KBM-7 (cell line): ENCODE data around the gene AADACL4.

Experiments used
- DNase-seq: peaks from one replicate; pipeline ENCODE4 v3.0.0-alpha.2; 2015
- in situ Hi-C: fragments of 300-500 bp; cut with MboI; formaldehyde crosslinking; loops from 2 replicates; pipeline ENCODE4 v1.14.3; 2020; ENCODE audit warnings: low sequenced_read_pairs, low pct_unique_long_range_greater_than_20kb, mixed read lengths

Gene AADACL4

DNA sequence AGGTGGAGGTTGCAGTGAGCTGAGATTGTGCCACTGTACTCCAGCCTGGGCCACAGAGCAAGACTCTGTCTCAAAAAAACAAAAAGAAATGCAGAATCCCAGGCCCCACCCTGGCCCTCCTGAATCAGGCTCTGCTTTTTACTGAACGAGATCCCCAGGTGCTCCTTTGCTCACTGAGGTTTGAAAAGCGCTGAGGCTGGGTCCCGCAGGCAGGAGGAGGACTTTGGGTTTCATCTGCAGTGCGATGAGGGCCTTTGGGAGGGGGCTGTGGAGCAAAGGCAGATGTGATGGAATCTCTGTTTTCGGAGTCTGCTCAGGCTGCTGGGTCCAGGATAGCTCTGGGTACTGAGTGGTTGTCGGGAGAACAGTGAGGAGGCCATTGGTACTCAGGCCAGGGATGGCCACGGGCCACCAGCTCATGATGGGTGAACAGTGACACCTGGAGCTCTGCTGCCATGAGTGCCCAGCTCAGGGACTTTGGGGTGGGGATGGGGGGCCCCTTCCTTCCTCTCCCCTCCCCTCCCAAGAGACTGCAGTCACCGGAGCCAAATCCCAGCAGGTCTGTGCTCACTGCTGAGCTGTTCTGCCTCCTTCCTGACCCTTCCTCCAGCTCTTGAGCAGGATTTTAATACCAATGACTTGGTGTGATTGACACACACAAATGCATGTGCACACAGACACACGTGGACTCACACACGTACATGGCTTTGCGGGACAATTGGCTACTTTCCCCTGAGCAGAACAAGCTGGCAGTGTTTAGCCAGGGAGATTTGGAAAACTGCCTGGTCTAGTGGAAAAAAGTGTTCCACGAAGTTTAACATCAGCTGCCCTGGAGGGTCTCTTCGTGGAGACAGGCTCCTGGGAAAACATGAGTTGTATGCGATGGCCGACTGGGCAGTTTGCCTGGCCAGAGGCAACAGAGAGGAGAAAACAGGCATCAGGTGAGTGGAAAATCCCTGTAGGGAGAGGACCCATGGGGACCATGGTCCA lies 22.2 kb upstream of the AADACL4 start:
- DNase-seq = no peak
- in situ Hi-C loops = loop anchor here (25.0 kb wide), 1 partner anchor 309 kb away; no protein-coding TSS in a partner anchor

DNA sequence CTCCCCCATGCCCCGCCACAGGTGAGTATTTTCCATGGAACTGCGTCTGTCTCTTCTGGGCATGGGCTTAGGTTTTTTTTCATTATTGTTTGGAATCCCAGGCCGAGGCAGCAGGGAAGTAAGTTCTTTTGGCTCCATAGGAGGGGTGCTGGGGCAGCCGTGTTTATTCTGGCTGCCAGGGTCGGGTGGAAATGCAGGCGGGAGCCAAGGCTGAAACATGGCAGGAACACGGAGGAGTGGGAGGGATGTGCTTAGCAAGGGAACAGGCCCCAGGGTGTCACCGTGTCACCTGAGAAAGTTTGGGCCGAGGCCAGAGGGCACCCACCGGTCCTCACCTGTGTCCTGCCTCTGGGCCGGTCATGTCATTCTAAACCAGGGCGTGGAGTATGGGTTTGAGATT lies 21.4 kb upstream of the AADACL4 start:
- in situ Hi-C loops = loop anchor here (25.0 kb wide), 1 partner anchor 310 kb away; no protein-coding TSS in a partner anchor
- no peak for DNase-seq

DNA sequence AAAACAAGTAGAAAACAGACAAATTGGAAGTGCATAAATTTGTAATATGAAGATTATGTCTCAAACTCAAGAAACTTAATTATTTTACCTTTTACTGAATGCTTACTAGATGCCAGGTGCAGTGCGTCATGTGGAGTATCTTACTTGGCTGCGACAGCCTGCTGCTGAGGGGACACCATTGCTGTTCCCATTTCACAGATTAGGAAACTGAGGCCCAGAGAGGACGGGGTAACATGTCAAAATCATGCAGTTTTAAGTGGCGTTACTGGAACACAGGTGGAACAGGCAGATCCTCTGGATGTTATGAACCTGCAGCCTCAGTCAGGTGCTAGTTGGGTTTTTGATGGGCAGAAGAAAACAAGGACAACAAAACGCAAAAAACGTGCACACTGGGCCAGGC lies 18.6 kb upstream of the AADACL4 start:
- in situ Hi-C loops = no loop called here
- no peak for DNase-seq

DNA sequence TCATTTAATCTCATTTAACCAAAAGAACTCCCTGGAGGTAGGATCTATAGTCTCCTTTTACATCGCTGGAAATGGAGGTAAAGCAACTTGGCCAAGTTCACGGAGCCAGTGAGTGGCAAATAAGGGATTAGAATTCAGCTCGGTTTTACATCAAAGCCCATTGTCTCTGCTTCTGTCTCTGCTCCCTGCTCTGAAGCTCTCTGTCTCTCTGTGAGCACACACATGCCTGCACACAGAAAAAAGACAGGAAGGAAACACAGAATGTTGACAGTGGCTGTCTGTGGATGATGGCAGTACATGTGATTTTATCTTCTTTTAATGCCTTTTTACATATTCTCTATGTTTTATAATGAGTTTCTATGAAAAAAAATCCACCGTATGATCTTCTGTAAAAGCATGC lies 17.0 kb upstream of the AADACL4 start:
- in situ Hi-C loops = no loop called here

DNA sequence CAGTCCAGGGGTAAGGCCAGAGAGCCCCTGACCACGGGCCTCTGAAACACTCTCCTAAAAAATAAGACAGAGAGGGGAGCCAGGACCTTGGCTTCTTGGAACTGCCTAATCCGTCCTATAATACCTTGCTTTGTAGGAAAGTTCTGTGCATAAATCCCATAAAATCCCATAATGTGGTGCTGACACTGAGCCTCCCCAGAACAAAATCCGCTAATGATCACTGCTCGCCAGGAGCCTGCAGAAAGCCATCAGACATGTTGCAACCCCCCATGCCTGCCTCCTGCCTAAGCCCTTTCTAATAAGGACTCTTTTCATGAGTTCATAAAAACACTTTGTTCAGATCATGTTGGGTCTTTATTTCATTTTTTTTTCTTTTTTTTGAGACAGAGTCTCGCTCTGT lies 16.6 kb upstream of the AADACL4 start:
- no peak for DNase-seq
- in situ Hi-C loops = no loop called here

More for the DNA sequence above, 17.0 kb upstream of the AADACL4 start:
- DNase-seq = no peak

DNA sequence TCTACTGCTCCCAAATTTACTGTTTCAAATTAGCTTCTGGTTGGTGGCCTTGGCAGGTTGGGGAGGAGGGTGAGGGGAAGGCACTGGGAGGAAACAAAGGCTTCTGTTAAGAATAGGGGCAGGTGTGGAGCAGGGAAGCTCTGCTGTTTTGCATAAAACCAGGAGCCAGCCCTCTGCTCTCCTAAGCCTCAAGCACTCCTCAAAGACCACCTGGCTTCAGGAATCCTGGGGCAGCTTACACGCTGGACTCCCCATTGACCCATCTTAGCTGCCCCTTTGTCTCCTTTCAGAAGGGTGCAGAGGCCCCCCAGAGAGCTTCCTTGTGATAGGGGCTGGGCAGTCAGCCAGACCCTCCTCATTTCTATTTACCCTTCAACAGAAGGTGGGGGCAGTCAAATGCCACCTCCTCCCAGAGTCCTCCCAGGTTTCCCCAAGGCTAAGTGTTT lies 14.4 kb upstream of the AADACL4 start:
- in situ Hi-C loops = no loop called here
- DNase-seq = no peak

DNA sequence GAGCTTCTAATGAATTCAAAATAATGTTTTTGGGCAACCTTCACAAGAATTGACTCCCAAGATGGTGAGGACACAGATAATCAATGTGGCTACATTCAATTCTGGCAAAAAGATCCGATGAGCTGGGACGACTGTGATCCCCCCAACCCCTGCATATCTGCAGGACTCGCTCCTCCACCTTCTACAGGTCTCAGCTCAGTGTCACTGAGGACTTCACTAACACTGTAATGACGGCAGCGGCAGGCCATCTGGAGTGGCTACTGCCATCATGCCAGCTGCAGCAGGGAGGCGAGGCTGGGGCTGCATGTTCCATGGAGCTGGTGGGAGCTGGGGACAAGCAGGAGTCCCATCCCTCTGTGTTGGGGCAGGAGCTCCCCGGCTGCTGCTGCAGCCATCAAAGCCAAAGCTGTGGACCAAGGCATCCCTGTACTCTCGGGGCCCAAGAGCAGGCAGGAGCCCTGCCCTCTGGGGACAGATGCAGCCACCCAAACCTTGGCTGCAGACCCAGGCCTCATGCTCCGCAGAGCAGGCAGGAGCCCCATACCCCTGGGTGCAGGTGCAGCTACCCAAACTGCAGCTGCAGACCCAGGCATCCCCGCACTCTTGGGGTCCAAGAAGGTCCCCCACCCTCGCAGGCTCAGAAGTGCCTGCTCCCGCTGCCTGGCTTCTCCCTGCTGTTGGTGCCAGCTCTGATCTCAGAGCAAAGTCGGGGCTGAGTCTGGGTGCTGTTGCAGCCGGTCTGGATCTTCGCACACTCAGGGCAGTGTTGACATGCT lies 13.7 kb upstream of the AADACL4 start:
- DNase-seq = no peak

DNA sequence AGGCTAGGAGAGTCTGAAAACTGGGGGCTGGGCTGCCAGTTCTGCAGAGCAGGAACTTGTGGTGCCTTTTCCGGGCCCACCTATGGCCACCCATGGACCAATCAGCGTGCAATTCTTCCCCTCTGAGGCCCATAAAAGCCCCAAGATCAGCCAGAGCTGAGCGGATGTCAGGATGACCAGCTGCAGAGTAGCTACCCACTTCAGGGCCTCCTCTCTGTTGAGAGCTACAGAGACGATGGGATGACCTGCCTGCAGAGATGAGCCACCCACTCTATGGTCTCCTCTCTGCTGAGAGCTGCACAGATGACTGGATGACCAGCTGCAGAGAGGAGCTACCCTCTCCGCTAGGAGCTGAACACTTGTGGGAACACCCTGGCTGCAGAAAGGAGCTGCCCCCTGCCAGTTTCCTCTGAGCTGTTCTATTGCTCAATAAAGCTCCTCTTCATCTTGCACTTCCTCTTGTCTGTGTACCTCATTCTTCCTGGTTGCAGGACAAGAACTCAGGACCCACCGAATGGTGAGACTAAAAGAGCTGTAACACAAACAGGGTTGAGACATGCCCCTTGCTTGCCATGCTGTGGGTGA lies 12.8 kb upstream of the AADACL4 start:
- DNase-seq = peak; percentile 27
- in situ Hi-C loops = no loop called here

More for the DNA sequence above, 13.7 kb upstream of the AADACL4 start:
- in situ Hi-C loops = no loop called here

DNA sequence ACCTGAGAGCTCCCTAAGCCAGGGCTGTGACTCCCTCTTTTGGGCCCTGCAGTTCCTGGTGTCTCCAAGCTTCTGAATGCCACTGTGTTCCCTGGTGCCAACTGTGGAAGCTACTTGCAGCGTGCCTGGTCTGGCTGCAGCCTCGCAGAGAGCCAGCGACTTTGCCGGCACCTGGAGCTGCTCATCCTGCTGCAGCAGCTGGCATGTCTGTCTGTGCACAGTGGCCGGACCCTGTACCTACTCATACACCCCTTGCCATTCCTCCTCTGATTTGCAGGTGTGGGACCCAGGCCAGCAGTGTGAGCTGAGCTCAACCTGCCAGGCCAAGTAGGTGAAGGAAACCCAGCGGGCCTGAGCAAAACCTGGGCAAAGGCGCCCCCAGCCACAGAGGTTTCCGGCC lies 12.3 kb upstream of the AADACL4 start:
- no peak for DNase-seq
- in situ Hi-C loops = no loop called here

DNA sequence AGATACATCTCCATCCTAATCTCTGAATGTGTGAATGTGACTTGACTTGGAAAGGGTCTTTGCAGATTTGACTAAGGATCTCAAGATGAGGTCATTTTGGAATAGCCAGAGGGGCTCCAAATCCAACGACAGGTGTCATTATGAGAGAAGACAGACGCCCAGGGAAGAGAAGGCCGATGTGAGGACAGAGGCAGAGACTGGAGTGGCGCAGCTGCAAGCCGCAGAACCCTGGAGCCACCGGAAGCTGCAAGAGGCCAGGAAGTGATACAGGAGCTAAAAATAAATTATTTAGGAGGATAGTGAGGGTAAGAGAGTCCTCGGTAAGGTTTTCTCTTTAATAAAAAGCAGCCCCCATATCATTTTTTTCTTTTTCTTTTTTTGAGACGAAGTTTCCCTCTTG lies 9.7 kb upstream of the AADACL4 start:
- in situ Hi-C loops = no loop called here
- DNase-seq = peak; percentile 38

DNA sequence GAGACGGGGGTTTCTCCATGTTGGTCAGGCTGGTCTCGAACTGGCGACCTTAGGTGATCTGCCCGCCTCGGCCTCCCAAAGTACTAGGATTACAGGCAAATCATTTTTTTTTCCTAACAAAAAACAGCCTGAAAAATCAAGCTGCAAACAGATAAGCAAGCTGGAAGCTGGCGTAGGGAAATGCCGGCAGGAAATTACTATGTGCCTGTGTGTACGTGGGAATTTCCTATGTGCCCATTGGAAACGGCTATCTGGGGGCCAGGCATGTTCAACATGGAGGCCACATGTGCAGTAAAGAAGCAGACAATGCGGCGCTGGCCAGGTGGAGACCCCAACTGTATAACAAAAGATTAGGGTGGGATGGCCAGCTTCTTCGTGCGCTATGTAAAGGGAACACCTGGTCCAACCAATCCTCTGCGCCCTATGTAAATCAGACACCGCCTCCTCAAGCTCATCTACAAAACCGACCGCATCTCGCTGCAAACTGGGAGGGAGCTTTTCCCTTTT lies 9.1 kb upstream of the AADACL4 start:
- no peak for DNase-seq
- in situ Hi-C loops = no loop called here

DNA sequence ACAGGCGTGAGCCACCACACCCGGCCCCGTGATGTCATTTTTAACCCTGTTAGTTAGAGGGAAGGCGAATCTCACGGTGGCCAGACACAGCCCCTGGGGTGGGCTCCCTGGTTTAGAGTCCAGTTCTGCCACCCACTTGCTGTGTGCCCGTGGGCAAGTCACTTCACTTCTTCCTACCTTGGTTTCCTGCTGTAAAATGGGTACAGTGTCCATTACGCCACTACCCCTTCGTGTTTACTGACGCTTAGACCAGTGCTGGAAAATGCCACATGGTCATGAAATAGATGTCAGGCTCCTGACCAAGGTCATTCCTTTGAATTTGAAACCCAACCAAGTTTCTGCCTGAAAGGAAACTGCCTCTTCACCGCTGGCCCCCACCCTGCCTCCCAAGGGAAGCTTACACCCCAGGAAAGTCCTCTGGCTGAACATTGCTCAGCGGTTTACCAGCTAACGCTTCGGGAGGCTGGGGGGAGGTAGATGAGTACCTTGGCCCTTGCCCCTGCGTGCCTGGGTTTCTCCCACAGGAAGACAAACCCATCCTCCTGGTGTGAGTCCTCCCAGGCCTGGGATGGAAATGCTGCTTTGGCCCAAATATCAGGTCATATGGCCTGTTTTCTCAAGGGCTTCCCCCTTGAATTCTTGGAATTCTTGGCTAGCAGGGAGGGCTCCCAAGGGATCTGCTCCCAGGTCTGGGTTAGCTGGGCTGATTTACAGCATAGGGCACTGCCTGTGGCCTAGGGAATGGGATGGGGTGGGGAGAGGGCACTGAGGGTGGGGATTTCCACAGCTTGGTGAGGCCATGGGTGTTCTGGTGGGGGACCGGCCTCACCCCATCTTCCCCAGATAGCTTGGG lies 7.6 kb upstream of the AADACL4 start:
- in situ Hi-C loops = no loop called here
- no peak for DNase-seq

DNA sequence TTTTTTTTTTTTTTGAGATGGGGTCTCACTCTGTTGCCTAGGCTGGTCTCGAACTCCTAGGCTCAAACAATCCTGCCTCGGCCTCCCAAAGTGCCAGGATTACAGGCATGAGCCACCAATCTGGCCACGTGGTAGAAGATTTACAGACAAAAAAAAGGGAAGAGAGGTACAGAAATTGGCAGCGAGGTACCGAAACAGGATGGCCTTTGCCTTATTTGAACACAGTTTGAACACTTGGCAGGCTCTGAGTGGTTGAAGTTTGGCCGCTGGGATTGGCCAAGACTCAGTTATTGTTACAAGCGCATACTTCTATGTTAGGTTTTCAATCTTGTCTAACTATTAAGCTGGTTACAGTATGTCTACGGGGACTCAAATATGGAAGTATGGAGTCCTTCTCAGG lies 6.2 kb upstream of the AADACL4 start:
- DNase-seq = no peak
- in situ Hi-C loops = no loop called here

DNA sequence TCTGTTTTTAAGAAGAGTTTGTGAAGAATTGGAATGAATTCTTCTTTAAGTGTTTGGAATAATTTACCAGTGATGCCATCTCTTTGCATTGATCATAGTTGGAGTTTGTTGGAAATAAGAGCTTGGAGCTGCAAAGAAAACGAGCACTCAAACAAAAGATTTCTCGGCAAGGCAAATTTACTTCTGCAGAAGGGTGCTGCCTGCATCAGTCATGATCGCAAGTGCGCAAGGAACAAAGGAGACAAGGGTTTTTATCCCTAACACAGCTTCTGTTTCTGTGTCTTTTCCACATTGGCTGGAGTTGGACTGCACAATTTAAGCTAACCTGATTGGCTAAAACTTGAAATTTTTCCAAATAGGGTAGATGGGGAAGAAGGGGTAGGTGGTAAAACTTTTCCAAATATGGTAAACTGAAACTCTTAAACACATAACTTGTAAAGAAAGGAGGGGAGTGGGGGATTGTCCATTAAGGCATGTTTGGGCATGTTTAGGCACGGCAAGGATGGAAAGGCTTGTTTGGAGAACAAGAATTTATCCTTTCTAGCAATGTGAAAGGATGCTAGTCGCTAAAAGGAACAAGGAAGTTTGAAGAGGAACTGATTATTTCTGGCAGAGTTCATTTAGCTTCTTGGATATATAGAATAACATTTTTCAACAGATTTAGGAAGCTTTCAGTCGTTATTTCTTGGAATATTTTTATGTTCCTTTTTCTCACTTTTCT lies 3.5 kb upstream of the AADACL4 start:
- DNase-seq = peak; percentile 12
- in situ Hi-C loops = no loop called here

DNA sequence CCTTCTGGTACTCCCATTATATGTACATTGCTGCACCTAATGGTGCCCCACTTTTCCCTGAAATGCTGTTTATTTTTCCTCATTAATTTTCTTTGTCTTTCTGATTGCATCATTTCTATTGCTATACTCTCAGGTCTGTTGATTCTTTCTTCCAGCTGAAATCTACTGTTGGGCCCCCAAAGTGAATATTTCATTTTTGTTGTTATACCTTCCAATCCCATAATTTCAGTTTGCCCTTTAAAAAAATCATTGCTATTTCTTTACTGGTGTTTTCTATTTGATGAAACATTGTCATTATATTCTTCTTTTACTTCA lies 3.0 kb upstream of the AADACL4 start:
- in situ Hi-C loops = no loop called here
- DNase-seq = no peak

DNA sequence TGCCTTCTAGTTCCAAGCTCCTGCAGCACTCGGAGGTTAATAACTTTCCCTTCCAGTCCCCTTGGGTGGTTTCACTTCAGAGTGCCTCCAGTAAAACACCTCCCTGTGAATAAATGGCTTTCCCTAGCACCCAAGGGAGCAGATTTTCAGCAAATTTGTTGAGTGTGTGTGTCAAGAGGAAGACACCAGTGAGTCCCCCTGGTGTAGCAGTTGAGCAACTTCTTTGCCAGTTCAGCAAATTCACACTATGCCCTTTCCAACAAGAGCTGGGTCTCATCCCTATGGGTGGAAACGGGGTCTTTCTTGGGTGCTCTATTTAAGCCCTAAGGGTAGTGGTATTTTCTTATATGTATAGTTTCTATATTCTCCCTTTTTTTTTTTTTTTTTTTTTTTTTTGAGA lies 806 bp upstream of the AADACL4 start:
- no peak for DNase-seq
- in situ Hi-C loops = no loop called here

DNA sequence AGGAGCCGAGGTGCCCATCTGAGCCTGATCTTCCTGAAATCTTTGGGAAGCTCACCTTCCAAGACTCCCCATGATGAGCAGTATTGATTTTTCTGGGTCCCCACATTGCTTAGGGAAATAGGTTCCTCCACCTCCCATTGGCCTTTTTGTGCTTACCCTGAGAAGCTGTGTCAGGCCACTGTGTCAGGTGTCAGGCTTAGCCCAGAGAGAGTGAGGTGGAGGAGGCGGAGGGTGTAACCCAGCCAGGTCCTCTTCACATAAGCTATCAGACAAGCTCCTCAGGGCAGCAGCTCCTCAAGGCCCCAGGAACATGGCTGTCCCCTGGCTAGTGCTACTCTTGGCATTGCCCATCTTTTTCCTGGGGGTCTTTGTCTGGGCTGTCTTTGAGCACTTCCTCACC lies 352 bp downstream of the AADACL4 start:
- in situ Hi-C loops = no loop called here
- DNase-seq = no peak

DNA sequence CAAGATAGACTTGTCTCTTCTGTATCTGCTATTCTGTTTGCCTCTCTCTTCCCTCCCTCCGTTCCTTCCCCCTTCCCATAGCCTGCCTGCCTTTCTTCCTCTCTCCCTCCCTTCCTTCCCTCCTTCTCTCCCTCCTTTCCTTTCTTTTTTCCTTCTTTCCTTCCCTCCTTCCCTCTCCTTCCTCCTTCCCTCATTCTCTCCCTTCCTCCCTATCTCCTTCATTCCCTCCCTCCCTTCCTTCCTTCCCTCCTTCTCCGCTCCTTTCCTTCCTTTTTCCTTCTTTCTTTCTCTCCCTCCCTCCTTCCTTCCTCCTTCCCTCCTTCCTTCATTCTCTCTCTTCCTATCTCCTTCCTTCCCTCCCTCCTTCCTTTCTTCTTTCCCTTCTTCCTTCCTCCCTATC lies 944 bp downstream of the AADACL4 start:
- in situ Hi-C loops = no loop called here
- DNase-seq = no peak
